Muscle layer of colon (tissue), 2 donors: ENCODE results near the gene ACKR2.

Experiments used
- H3K27ac ChIP-seq: one replicate; pipeline ENCODE4 v1.7.0; 2013; ENCODE audit warnings: low read depth, mild to moderate bottlenecking, low read length, moderate library complexity
- H3K27me3 ChIP-seq, 2 donors: one replicate each; pipeline ENCODE4 v1.7.0; 2013; ENCODE audit warnings: low read length in 2 of 2, mild to moderate bottlenecking in 2 of 2; ENCODE audit not compliant: insufficient read depth in 2 of 2, control insufficient read depth in 1 of 2
- H3K36me3 ChIP-seq: one replicate; pipeline ENCODE4 v1.7.0; 2013; ENCODE audit warnings: mild to moderate bottlenecking, low read length; ENCODE audit not compliant: insufficient read depth
- H3K4me1 ChIP-seq: one replicate; pipeline ENCODE4 v1.7.0; 2013; ENCODE audit warnings: mild to moderate bottlenecking, low read length; ENCODE audit not compliant: insufficient read depth
- H3K4me3 ChIP-seq, 2 donors: one replicate each; pipeline ENCODE4 v1.7.0; 2013; ENCODE audit warnings: low read length in 2 of 2, low read depth in 1 of 2, mild to moderate bottlenecking in 1 of 2, moderate library complexity in 1 of 2
- H3K9ac ChIP-seq: one replicate; pipeline ENCODE4 v1.7.0; 2013; ENCODE audit warnings: low read length
- H3K9me3 ChIP-seq: one replicate; pipeline ENCODE4 v1.7.0; 2013; ENCODE audit warnings: mild to moderate bottlenecking, low read length
- donor health status: abdominal sarcoma.
- donor health status: Adenocarcinoma of cecum.

ACKR2 gene

DNA sequence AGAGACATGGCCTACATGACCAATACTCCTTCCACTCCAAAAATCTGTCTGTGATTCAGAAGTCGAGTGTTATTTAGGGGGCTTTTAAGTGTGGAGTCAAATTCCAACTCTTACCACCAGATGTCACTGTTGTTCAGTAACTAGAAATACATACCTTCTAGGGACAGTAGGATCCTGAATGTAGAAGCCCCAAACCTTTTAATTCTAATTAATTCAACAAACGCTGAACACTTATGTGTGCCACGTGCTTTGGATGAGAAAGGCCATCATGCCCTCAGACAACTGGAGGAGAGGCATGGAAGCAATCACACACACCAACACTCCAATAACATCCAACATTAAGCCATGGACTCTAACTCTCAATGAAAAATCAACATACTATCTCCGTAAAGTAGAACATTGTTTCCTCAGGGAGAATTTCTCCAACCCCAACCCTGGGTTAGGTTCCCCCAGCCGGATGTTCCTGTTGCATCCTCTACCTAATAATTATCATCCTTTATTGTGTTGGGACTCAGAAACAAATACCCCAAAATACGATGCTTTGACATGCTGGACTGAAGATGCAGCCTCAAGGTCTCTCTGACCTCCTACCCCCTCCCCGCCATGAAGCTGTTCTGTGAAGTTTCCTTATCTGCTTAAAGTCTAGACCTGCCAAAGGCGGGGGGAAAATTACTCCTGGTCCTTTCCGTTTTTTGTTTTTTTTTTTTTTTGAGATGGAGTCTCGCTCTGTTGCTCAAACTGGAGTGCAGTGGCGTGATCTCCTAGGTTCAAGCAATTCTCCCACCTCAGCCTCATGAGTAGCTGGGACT is 28.1 kb upstream of the ACKR2 start:
- peaks cover 8% of the 10 kb centered on the region for H3K36me3 ChIP-seq
- H3K4me1 ChIP-seq = peaks cover 11% of the 10 kb centered on the region
- no peaks in the 10 kb centered on the region for H3K9me3 ChIP-seq
- H3K27ac ChIP-seq = no peak overlapping the region
- no peak overlapping the region for H3K4me3 ChIP-seq
- H3K9ac ChIP-seq = no peak overlapping the region
- H3K27me3 ChIP-seq = no peaks in the 10 kb centered on the region

DNA sequence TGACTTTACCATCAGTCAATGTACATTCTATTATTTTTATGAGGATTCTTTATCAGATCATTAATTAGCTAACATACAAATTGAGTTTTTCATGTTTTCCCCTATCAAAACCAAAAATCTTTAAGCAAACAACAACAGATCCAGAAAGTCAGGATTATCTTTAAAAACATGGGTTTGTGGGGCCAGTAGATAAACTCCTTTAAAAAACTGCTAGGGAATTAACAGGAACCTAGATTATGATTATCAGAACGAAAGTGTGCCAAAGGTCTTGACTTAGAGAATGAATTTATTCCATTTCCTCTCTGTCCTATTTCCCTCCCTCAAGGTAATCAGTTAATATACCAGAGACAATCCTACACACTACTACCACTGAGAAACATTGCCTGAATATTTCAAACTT is 23.0 kb upstream of the ACKR2 start:
- Histone ChIP-seq H3K27ac (no peak overlapping the region), H3K9ac (no peak overlapping the region), H3K4me1 (no peaks in the 10 kb centered on the region), H3K9me3 (no peaks in the 10 kb centered on the region), H3K4me3 (no peak overlapping the region), H3K36me3 (peaks cover 8% of the 10 kb centered on the region), H3K27me3 (no peaks in the 10 kb centered on the region)

DNA sequence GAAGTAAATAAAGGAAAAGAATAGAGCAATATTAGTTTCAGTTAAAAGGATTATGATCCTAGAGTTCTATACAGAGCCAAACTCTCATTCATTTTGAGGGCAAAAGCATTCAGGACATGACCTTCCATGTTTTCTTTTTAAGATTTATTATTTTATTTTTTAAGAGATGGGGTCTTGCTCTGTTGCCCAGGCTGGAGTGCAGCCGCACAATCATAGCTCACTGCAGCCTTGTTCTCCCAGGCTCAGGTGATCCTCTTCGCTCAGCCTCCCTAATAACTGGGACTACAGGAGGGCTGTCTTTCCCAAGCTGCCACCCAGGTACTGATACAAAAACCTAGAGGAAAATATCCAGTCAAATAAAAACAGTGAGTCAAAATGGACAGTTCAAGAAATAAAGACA is 22.6 kb upstream of the ACKR2 start:
- H3K27me3 ChIP-seq = no peaks in the 10 kb centered on the region
- H3K4me3 ChIP-seq = no peak overlapping the region
- H3K36me3 ChIP-seq = peaks cover 8% of the 10 kb centered on the region
- H3K4me1 ChIP-seq = no peaks in the 10 kb centered on the region
- no peak overlapping the region for H3K27ac ChIP-seq
- H3K9me3 ChIP-seq = no peaks in the 10 kb centered on the region
- no peak overlapping the region for H3K9ac ChIP-seq

DNA sequence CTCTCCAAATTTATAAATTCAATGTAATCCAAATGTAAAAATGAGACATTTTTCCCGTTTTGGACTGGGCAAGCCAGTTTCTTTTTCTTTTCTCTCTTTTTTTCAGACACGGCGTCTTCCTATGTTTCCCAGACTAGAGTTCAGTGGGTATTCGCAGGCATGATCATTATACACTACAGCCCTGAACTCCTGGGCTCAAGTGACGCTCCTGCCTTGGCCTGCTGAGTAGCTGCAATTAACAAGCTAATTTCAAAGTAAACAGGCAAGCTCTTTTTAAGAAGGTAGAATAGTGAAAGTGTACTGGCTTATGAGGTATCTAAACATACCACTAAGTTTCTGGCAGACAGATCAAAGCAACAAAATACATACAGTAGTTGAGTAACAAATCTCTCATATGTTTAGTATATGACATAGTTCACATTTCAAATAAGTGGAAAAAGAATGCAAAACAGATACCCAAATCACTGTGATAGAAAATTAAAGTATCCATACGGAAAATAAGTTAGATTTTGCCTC is 18.5 kb upstream of the ACKR2 start:
- H3K9me3 ChIP-seq = no peaks in the 10 kb centered on the region
- H3K9ac ChIP-seq = no peak overlapping the region
- H3K4me3 ChIP-seq = no peak overlapping the region
- no peaks in the 10 kb centered on the region for H3K27me3 ChIP-seq
- H3K27ac ChIP-seq = no peak overlapping the region
- peaks cover 9% of the 10 kb centered on the region for H3K36me3 ChIP-seq
- H3K4me1 ChIP-seq = no peaks in the 10 kb centered on the region

DNA sequence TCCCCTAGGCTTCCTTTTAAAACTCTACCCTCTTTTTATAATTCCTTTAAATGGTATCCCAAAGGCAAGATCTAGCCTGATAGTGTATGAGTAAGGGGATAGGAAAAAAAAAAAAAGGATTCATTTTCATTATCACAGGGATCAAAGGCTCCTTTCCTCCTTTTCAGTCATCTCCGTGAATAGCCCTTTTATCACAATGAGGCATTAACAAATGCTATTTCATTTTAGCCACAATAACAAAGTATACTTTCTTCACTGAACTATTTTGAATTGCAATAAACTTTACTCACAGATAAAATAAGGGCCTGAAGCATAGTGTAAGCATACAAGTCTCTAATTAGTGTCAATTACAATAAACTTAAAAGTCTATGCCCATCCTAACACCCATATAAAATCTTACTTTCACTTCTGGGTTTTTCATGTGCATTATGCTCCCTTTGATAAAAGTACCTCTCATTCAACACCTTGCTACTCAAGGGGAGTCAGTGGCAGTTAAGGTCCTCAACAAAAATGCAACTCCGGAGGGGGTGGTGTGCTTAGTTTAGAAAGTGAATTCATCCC is 13.5 kb upstream of the ACKR2 start:
- Histone ChIP-seq H3K4me3 (no peak overlapping the region), H3K27ac (no peak overlapping the region), H3K36me3 (peaks cover 9% of the 10 kb centered on the region), H3K27me3 (no peaks in the 10 kb centered on the region), H3K9me3 (no peaks in the 10 kb centered on the region), H3K4me1 (peaks cover 8% of the 10 kb centered on the region), H3K9ac (no peak overlapping the region)

DNA sequence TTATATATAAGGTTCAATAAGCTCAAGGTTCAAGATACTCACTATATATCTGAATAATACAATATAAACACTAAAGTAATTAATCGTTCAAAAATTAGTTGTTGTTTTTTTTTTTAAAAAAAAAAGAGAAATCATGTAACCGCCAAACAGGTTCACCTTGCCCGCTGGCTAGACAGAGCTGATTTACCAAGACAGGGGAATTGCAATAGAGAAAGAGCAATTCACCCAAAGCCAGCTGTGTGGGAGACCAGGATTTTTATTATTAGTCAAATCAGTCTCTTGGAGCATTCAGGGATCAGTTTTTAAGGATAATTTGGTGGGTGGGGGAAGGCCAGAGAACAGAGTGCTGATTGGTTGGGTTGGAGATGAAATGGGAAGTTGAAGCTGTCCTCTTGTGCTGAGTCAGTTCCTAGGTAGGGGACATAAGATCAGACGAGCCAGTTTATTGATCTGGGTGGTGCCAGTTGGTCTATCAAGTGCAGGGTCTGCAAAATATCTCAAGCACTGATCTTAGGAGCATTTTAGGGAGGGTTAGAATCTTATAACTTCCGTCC is 12.8 kb upstream of the ACKR2 start:
- no peak overlapping the region for H3K9ac ChIP-seq
- H3K4me1 ChIP-seq = peaks cover 15% of the 10 kb centered on the region
- H3K27me3 ChIP-seq = no peaks in the 10 kb centered on the region
- peaks cover 9% of the 10 kb centered on the region for H3K36me3 ChIP-seq
- H3K9me3 ChIP-seq = no peaks in the 10 kb centered on the region
- H3K4me3 ChIP-seq = no peak overlapping the region
- H3K27ac ChIP-seq = no peak overlapping the region

DNA sequence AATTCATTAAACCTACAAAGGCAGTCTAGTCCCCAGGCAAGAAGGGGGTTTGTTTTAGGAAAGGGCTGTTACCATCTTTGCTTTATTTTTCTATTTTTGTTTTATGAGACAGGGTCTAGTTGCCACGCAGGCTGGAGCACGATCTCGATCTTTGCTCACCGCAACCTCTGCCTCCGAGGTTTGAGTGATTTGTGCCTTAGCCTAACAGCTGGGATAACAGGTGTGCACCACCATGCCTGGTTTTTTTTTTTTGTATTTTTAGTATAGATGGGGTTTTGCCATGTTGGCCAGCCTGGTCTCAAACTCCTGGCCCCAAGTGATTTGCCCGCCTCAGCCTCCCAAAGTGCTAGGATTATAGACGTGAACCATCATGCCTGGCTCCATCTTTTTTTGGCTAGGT is 9.9 kb upstream of the ACKR2 start:
- Histone ChIP-seq H3K27me3 (no peaks in the 10 kb centered on the region), H3K4me3 (no peak overlapping the region), H3K27ac (no peak overlapping the region), H3K9me3 (no peaks in the 10 kb centered on the region), H3K36me3 (no peaks in the 10 kb centered on the region), H3K9ac (no peak overlapping the region), H3K4me1 (peaks cover 37% of the 10 kb centered on the region)

DNA sequence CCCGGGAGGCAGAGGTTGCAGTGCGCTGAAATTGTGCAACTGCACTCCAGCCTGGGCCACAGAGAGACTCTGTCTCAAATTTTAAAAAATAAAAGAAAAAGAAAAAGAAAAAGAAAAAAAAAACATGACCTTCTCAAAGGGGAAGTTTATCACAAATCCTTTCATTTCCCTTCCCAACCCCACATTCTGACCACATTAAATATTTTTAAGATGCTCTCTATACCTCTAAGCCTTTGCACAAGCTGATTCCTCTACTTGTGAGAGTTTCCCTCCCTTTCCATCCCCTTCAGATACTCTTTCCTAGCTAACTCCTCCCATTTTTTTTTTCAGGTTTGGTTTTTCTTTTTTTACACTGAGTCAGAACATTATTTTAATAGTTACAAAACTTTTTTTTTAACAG is 9.0 kb upstream of the ACKR2 start:
- Histone ChIP-seq H3K4me1 (peaks cover 41% of the 10 kb centered on the region), H3K36me3 (no peaks in the 10 kb centered on the region), H3K9ac (no peak overlapping the region), H3K9me3 (no peaks in the 10 kb centered on the region), H3K4me3 (no peak overlapping the region), H3K27me3 (no peaks in the 10 kb centered on the region), H3K27ac (no peak overlapping the region)

DNA sequence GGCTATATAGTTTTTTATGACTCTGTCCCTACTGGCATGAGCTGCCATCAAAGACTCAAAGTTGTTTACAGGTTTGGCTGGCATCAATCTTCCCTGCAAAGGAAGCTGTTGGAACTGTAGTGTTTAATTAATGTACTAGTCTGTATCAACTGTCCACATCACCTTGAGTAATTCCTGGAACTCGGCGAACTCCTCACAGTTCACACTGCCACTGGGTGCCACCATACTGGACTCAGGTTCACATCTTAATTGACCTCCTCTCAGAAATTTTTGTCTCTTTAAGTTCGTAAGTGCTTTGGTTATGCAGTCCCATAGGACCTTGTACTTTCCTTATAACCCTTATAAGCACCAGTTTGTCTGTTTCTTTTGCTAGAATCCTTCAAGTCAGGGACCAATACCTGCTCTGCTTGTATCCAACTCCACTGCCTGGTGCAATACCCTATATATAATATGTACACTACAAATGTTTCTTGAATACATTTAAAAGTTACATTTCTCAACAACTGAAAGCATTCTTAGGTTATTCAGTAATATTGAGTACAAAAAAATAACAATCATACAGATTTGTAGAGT is 8.1 kb upstream of the ACKR2 start:
- Histone ChIP-seq H3K4me3 (no peak overlapping the region), H3K27ac (no peak overlapping the region), H3K27me3 (no peaks in the 10 kb centered on the region), H3K9me3 (no peaks in the 10 kb centered on the region), H3K4me1 (peaks cover 41% of the 10 kb centered on the region), H3K9ac (no peak overlapping the region), H3K36me3 (no peaks in the 10 kb centered on the region)

DNA sequence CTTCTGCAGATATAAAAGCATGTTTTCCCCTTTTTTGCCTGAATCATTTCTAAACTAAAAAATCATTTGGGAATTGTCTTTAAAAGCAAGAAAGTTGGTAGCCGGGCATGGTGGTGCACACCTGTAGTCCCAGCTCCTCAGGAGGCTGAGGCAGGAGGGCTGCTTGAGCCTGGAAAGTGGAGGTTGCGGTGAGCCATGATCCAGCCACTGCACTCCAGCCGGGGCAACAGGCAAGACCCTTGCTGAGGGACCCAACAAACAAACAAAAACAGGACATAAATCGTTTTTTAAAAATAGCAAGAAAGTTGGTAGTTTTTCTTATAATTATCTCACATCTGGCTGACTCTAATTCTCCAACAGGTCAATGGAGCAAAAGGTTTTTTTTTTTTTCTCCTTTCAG is 7.5 kb upstream of the ACKR2 start:
- H3K9me3 ChIP-seq = no peaks in the 10 kb centered on the region
- no peak overlapping the region for H3K27ac ChIP-seq
- no peak overlapping the region for H3K4me3 ChIP-seq
- H3K36me3 ChIP-seq = no peaks in the 10 kb centered on the region
- H3K4me1 ChIP-seq = peaks cover 41% of the 10 kb centered on the region
- H3K9ac ChIP-seq = no peak overlapping the region
- H3K27me3 ChIP-seq = no peaks in the 10 kb centered on the region

DNA sequence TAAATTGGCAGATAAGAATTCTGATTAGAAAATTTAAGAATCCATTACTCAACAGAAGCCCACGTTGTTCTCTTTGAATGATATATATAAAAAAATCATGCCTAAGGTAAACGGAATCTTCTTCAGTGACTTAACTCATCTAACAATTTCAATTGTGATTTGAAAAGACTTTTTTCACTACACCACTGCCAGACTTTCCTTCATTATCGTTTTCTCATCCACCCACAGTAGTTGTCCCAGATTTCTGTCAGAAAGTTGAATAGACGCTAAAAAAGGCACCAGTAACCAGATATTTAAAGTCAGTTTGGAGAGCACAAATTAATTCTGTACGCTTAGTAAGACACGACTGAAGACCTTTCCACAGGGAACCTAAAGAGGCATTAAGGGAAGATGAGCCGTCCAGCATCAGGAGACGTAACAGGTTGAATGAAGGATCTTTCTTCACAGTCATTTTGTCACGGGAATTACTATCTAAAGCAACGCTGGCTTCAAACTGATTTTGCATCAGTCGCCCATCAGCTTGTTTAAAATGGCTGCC is 6.3 kb upstream of the ACKR2 start:
- H3K36me3 ChIP-seq = no peaks in the 10 kb centered on the region
- peak overlapping the region; percentile 99 for H3K9ac ChIP-seq
- peak overlapping the region; percentile 92 to 99 for H3K4me3 ChIP-seq
- H3K9me3 ChIP-seq = no peaks in the 10 kb centered on the region
- H3K27ac ChIP-seq = peak overlapping the region; percentile 100
- H3K27me3 ChIP-seq = no peaks in the 10 kb centered on the region
- H3K4me1 ChIP-seq = peaks cover 41% of the 10 kb centered on the region
